Cerebellar cortex (tissue), 1 donor: ENCODE measurements around the gene REEP1.
A peak's percentile ranks its signal among the peaks of the same experiment; 100 is the strongest.
"Not testable (repeated sequence)": the region's sequence is repeated elsewhere in the genome, so short reads cannot be mapped to it uniquely, and the experiment has no call there.

Experiments
- DNase-seq: peaks from one replicate; pipeline ENCODE4 v3.0.0-alpha.2; 2015; ENCODE audit warnings: low spot score

REEP1 gene

GRCh38 chr2:86345783-86346370, 8.5 kb upstream of the REEP1 start:
- DNase-seq, result not testable (repeated sequence)

DNA sequence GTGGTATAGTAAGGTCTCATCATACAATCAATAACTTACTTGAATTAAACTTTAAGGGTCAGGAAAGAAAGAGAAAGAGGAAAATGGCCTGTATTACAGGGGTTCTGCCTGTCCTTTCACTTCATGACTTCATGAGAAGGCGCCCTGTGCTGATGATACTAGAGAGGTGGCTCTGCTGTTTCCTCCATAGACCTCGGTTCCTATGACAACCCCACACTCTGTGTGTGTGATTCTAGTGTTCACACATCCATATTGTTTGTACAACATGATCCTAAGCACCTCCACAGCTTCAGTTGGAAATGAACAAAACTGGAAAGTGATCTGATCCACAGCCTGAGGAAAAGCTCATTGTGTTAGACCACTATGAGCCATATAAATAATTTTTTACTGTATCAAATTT, 7.0 kb upstream of the REEP1 start:
- DNase-seq, result no peak

DNA sequence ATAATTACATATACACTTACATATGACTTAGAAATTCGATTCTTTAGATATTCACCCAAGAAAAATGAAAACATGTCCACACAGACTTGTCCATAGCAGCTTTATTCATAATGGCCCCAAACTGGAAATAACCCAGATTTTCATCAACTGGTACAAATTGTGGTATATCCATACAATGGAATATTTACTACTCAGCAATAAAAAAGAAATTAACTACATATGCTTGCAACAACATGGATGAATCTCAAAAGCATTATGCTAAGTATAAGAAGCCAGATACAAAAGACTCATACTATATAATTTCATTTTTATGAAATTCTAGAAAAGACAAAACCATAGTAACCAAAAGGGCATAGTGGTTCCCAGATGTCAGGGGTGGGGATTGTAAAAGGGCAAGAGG, 5.1 kb upstream of the REEP1 start:
- no peak for DNase-seq

DNA sequence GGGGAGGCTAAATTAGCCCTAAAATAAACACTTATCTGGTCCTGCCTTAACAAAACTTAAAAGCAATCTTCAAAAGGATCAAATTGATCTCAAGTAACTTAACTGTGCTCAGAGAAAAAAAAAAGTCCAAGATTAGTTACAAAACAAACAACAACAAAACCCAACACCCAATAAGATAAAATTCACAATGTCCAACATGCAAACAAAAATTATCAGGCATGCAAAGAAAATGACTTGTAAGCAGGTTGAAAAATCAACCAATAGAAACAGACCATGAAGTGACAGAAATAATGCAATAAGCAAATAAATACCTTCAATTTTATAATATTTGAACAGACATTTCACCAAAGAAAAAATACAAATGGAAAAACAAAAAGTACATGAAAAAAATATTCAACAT, 4.0 kb upstream of the REEP1 start:
- DNase-seq, result no peak

DNA sequence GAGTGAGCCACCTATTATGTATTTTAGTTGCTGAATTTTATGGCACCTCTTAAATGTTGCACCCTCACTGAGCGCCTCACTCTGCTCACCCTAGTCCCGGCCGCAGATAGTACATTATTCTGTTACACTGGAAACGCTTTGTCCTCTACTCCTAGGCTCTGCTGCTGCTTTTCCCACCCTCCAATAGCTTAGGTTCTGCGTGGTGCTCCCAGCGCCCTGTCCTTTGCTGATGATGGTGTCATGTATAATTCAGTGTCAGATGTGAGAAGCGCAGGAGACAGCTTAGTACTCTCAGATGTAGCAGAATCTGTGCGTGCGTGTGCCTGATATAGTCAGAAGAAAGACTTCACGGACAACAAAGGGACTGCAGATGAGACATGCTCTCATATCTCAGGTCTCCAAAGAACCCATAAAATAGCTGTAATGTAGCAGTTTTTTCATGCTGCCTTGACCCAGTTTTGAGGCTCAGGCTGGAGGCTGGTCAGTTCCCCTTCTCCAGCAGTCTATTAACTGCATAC, 1.4 kb upstream of the REEP1 start:
- DNase-seq, result peak; percentile 9

- peak; percentile 20 for DNase-seq
Observed at GRCh38 chr2:86336675-86337243, 667 bp downstream of the REEP1 start.

- no peak for DNase-seq
Observed at GRCh38 chr2:86335865-86336674, 1.4 kb downstream of the REEP1 start.

GRCh38 chr2:86333378-86333777, 4.0 kb downstream of the REEP1 start:
- no peak for DNase-seq

GRCh38 chr2:86332654-86333053, 4.8 kb downstream of the REEP1 start:
- no peak for DNase-seq

- DNase-seq, result no peak
Observed at GRCh38 chr2:86331384-86331783, 6.0 kb downstream of the REEP1 start.

GRCh38 chr2:86330001-86330400, 7.4 kb downstream of the REEP1 start:
- DNase-seq, result no peak

- no peak for DNase-seq
Observed at GRCh38 chr2:86323273-86324021, 14.0 kb downstream of the REEP1 start.

GRCh38 chr2:86319700-86320580, 17.5 kb downstream of the REEP1 start:
- DNase-seq, result no peak

DNA sequence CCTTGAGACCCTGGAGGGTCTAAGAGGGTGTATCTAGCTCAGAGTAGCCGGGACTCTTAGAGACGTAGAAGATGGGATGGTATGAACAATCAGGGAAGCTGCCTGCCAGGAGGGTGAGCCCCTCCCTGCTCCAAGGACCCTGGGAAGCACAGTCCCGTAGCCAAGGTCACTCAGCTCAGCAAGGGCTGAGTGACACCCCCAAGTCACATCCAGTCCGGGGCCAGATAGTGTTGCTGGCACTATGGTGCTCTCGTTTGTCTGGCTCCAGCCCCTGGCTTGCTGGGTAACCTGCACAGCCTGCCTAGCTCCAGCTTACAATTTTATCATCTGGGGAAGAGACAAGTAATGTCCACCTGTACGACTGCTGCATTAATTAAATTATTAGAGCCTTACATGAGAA, 22.3 kb downstream of the REEP1 start:
- no peak for DNase-seq

DNA sequence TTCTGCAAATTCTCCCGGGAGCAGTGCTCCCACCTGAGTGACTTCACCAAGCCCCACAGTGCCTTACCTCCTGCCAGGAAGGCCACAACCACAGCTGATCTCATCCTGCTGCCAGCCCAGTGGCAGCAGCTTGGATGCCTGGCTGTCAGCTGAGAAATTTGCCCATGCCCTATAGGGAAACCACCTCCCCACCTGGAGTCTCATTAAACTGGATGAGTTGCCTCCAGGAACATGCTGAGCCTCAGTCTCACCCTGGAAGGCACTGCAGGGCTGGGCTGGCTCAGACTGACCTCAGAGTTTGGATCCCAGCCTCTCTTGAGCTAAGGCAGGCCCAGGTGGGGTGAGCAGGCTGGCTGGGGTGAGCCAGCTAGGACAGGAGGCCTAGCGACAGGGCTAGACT, 23.3 kb downstream of the REEP1 start:
- peak; percentile 77 for DNase-seq

- DNase-seq, result no peak
Observed at GRCh38 chr2:86313341-86313740, 24.1 kb downstream of the REEP1 start.

GRCh38 chr2:86311879-86312278, 25.5 kb downstream of the REEP1 start:
- DNase-seq, result no peak

DNA sequence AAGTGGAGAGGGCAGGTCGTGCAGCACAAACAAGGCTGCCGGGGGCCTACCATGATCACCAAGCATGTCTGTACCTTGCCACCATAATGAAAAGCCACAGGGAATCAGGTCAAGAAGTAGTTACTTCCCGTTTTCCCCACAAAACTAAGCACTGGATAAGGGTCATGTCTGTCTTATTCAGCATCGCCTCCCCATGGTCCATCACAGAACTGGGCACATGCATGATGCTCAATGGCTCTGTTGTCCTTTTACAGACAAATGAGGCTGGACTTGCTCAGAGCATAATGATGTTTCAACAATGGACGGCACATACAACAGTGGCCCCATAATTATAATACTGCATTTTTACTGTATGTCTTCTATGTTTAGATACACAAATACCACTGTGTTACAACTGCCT, 27.5 kb downstream of the REEP1 start:
- no peak for DNase-seq

- DNase-seq, result no peak
Observed at GRCh38 chr2:86308984-86309695, 28.3 kb downstream of the REEP1 start.

GRCh38 chr2:86308356-86308755, 29.1 kb downstream of the REEP1 start:
- no peak for DNase-seq

DNA sequence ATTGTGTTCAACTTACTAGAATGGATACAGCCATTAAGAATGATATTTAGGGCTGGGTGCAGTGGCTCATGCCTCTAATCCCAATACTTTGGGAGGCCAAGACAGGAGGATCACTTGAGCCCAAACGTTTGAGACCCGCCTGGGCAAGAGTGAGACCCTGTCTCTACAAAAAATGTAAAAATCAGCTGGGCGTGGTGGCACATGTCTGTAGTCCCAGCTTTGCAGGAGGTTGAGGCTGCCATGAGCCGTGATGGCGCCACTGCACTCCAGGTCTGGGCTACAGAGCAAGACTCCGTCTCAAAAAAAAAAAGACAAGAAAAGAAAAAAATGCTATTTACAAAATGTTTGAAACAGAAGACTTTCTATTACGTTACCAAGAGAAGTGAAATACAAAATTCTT, 30.0 kb downstream of the REEP1 start:
- DNase-seq, result no peak
